GM23248 (cell line): ENCODE data around the gene CTNND2.

Experiments used
- EZH2 ChIP-seq: fragments of 200-600 bp; sonication (generic); IDR thresholded peaks from 2 replicates; pipeline ENCODE4 v1.6.1; 2018; ENCODE audit warnings: antibody characterized with exemption, mild to moderate bottlenecking; ENCODE audit not compliant: insufficient read depth, poor library complexity, severe bottlenecking
- EZH2phosphoT487 ChIP-seq: fragments of 200-600 bp; sonication (generic); IDR thresholded peaks from 2 replicates; pipeline ENCODE4 v1.6.1; 2018; ENCODE audit warnings: antibody characterized with exemption, moderate library complexity, mild to moderate bottlenecking, low read depth; ENCODE audit not compliant: insufficient read depth

DNA sequence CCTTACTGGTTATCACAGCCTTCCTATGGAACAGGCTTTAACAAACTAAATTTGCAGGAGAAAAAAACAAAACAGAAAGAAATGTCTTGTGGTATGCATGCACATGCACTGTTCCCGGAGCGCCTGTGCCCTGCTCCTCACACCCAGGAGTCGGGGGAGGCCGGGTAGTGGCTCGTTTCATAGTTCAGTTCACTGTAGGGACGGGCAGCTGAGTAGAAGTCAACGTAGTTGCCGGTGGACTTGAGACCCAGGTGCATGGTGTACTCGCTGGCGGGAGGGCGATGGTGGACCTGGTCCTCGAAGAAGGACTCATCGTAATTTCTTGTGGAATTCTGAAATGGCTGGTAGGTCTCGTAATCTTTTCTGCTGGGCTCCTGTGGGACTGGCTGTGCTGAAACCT lies 930.9 kb downstream of the CTNND2 start:
- TF ChIP-seq EZH2phosphoT487 (no peak), EZH2 (no peak)
